HepG2 (cell line): ENCODE measurements around the gene FMNL2. TPM values are rescaled to one million over a fixed set of nuclear protein-coding genes. Genes with fewer than 3 reads are reported as not detected.

Experiments
- AHDC1 ChIP-seq: sonication (generic); formaldehyde crosslinking; IDR thresholded peaks from 2 replicates; pipeline ENCODE4 v1.5.1; 2020; ENCODE audit warnings: mild to moderate bottlenecking, missing genetic modification reagents, borderline replicate concordance
- CEBPG ChIP-seq: IDR thresholded peaks from 2 replicates; pipeline ENCODE4 v1.6.1; 2016
- CHD2 ChIP-seq: IDR thresholded peaks from 2 replicates; pipeline ENCODE4 v1.6.1; 2011; ENCODE audit warnings: low read depth, low read length, improper control_type of control experiment
- ELF3 ChIP-seq: IDR thresholded peaks from 2 replicates; pipeline ENCODE4 v1.6.1; 2016; ENCODE audit warnings: missing genetic modification reagents, missing compliant biosample characterization
- ISL2 ChIP-seq: sonication (generic); formaldehyde crosslinking; IDR thresholded peaks from 2 replicates; pipeline ENCODE4 v1.5.0; 2020; ENCODE audit warnings: missing genetic modification reagents
- MIXL1 ChIP-seq: IDR thresholded peaks from 2 replicates; pipeline ENCODE4 v1.6.1; 2016
- NCOA2 ChIP-seq: sonication (generic); formaldehyde crosslinking; IDR thresholded peaks from 2 replicates; pipeline ENCODE4 v1.8.0; 2022; ENCODE audit warnings: inconsistent platforms
- REPIN1 ChIP-seq: sonication (generic); formaldehyde crosslinking; IDR thresholded peaks from 2 replicates; pipeline ENCODE4 v1.8.0; 2022; ENCODE audit warnings: missing genetic modification reagents, low read depth, mild to moderate bottlenecking, borderline replicate concordance
- SPEN ChIP-seq: sonication (generic); formaldehyde crosslinking; IDR thresholded peaks from 2 replicates; pipeline ENCODE4 v1.5.1; 2020; ENCODE audit warnings: low read depth, mild to moderate bottlenecking, missing genetic modification reagents
- TCF7 ChIP-seq: sonication (generic); IDR thresholded peaks from 2 replicates; pipeline ENCODE4 v1.6.1; 2016; ENCODE audit warnings: antibody characterized with exemption, low read depth
- TEF ChIP-seq: sonication (generic); formaldehyde crosslinking; IDR thresholded peaks from 2 replicates; pipeline ENCODE4 v1.5.0; 2020; ENCODE audit warnings: missing genetic modification reagents
- YEATS2 ChIP-seq: sonication (generic); formaldehyde crosslinking; IDR thresholded peaks from 2 replicates; pipeline ENCODE4 v1.4.0; 2020; ENCODE audit warnings: missing genetic modification reagents, borderline replicate concordance
- ZBTB20 ChIP-seq: sonication (generic); formaldehyde crosslinking; IDR thresholded peaks from 2 replicates; pipeline ENCODE4 v1.8.1; 2023; ENCODE audit warnings: missing genetic modification reagents, low read depth, mild to moderate bottlenecking, borderline replicate concordance
- ZBTB25 ChIP-seq: IDR thresholded peaks from 2 replicates; pipeline ENCODE4 v1.6.1; 2018; ENCODE audit warnings: missing genetic modification reagents
- ZBTB34 ChIP-seq: sonication (generic); formaldehyde crosslinking; IDR thresholded peaks from 2 replicates; pipeline ENCODE4 v1.8.0; 2022; ENCODE audit warnings: mild to moderate bottlenecking, missing genetic modification reagents
- ZMYM2 ChIP-seq: sonication (generic); formaldehyde crosslinking; IDR thresholded peaks from 2 replicates; pipeline ENCODE4 v1.8.0; 2022; ENCODE audit warnings: mild to moderate bottlenecking, missing genetic modification reagents
- ZNF205 ChIP-seq: IDR thresholded peaks from 2 replicates; pipeline ENCODE4 v1.6.1; 2018; ENCODE audit warnings: missing biosample characterization, missing genetic modification reagents
- ZNF256 ChIP-seq: sonication (generic); formaldehyde crosslinking; conservative IDR thresholded peaks from 2 replicates; pipeline ENCODE4 v1.4.0; 2020; ENCODE audit warnings: missing genetic modification reagents
- ZNF614 ChIP-seq: IDR thresholded peaks from 2 replicates; pipeline ENCODE4 v1.6.1; 2018; ENCODE audit warnings: missing biosample characterization, missing genetic modification reagents, inconsistent platforms, borderline replicate concordance
- ZNF652 ChIP-seq: IDR thresholded peaks from 2 replicates; pipeline ENCODE4 v1.6.1; 2016; ENCODE audit warnings: low read depth, borderline replicate concordance
- polyA plus RNA-seq, 8 experiments: library from polyadenylated mRNA; depleted of rRNA in 3 of 8; stranded (reverse) in 7 of 8; unstranded in 1 of 8; fragments of >200 nt; fragmentation: Illumina TruSeq in 4 of 8; extraction: Trizol in 4 of 8; gene quantifications; 2 replicates each; pipeline versions ENCODE4 v1.2.1 to v1.2.3, GENCODE V29; 2011 to 2016; ENCODE audit warnings: low read depth in 4 of 8, missing spikeins in 1 of 8, mixed read lengths in 1 of 8; ENCODE audit not compliant: insufficient read depth in 1 of 8
- total RNA-seq, 5 experiments: library from RNA; depleted of rRNA; stranded (reverse); fragments of >200 nt; fragmentation: Illumina TruSeq; extraction: Trizol; gene quantifications; 2 replicates each; pipeline ENCODE4 v1.2.3, GENCODE V29; 2016; ENCODE audit warnings: low read depth in 1 of 5
- TF ChIP-seq, protein P1 (sequence below): IDR thresholded peaks from 2 replicates; pipeline ENCODE4 v1.6.1; 2016; ENCODE audit warnings: mild to moderate bottlenecking

FMNL2 gene
- total and polyA plus RNA-seq, 2 of the 13 experiments (the other 11 are each of a cell fraction or from before 2014, with no cell fraction given): 66.5 to 67.7 TPM

- TF ChIP-seq ZBTB34 (CRISPR knock-in tag) (peak; percentile 45; the same call in 1 of the 2 replicates), ZBTB25 (peak; percentile 25; the same call in 1 of the 2 replicates), TEF (CRISPR knock-in tag) (peak; percentile 71; the same call in 1 of the 2 replicates), ZNF256 (CRISPR knock-in tag) (no peak), ZNF205 (peak; percentile 38; the same call in 1 of the 2 replicates), ZBTB20 (CRISPR knock-in tag) (peak; percentile 96), SPEN (CRISPR knock-in tag) (no peak), REPIN1 (CRISPR knock-in tag) (no peak), CEBPG (peak; percentile 89), ZNF652 (CRISPR knock-in tag) (peak; percentile 52; the same call in 1 of the 2 replicates), ELF3 (peak; percentile 80), MIXL1 (peak; percentile 99), ZNF614 (CRISPR knock-in tag) (no peak), ZMYM2 (CRISPR knock-in tag) (no peak), TCF7 (peak; percentile 99), ISL2 (CRISPR knock-in tag) (peak; percentile 99), CHD2 (no peak), NCOA2 (CRISPR knock-in tag) (peak; percentile 95), YEATS2 (CRISPR knock-in tag) (no peak), AHDC1 (peak; percentile 62; the same call in 1 of the 2 replicates)
- TF ChIP-seq, protein P1, sequence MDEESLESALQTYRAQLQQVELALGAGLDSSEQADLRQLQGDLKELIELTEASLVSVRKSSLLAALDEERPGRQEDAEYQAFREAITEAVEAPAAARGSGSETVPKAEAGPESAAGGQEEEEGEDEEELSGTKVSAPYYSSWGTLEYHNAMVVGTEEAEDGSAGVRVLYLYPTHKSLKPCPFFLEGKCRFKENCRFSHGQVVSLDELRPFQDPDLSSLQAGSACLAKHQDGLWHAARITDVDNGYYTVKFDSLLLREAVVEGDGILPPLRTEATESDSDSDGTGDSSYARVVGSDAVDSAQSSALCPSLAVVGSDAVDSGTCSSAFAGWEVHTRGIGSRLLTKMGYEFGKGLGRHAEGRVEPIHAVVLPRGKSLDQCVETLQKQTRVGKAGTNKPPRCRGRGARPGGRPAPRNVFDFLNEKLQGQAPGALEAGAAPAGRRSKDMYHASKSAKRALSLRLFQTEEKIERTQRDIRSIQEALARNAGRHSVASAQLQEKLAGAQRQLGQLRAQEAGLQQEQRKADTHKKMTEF: peak; percentile 83
Measured at GRCh38 chr2:152344579-152345195, 9.7 kb downstream of the FMNL2 start (continued).
